Mesothelial cell of epicardium (in vitro differentiated cells): Measurements from ENCODE around the gene VNN1. TPM values are rescaled to one million over a fixed set of nuclear protein-coding genes. Genes with fewer than 3 reads are reported as not detected.

Experiments
- DNase-seq, 2 experiments: peaks; one replicate each; pipeline ENCODE4 v3.0.0; 2021; ENCODE audit warnings: low spot score in 2 of 2; ENCODE audit not compliant: unreplicated experiment in 2 of 2
- H3K27ac Mint-ChIP-seq: 2 replicates; pipeline ENCODE4 v1.8.0; 2021; ENCODE audit warnings: mixed read lengths
- H3K27me3 Mint-ChIP-seq: 2 replicates; pipeline ENCODE4 v1.8.0; 2021; ENCODE audit warnings: low read depth, mixed read lengths
- H3K36me3 Mint-ChIP-seq: 2 replicates; pipeline ENCODE4 v1.8.0; 2021; ENCODE audit warnings: mixed read lengths
- H3K4me1 Mint-ChIP-seq: 2 replicates; pipeline ENCODE4 v1.8.0; 2021; ENCODE audit warnings: mixed read lengths
- H3K4me3 Mint-ChIP-seq: 2 replicates; pipeline ENCODE4 v1.8.0; 2021; ENCODE audit warnings: mild to moderate bottlenecking, moderate library complexity, mixed read lengths
- H3K9me3 Mint-ChIP-seq: 2 replicates; pipeline ENCODE4 v1.8.0; 2021; ENCODE audit warnings: mixed read lengths
- CTCF ChIP-seq: fragments of 200-600 bp; sonication (generic); IDR thresholded peaks from one replicate; pipeline ENCODE4 v1.5.0; 2021; ENCODE audit warnings: antibody characterized with exemption; ENCODE audit not compliant: unreplicated experiment
- total RNA-seq: library from RNA; stranded (reverse); gene quantifications from 3 replicates; pipeline ENCODE4 v1.2.1, GENCODE V29; 2021

The VNN1 gene
- total RNA-seq, 1 donor from 2014 or later = not detected

- Mint-ChIP-seq H3K4me1 (no peaks in the 10 kb centered on the region), H3K9me3 (peaks cover 16% of the 10 kb centered on the region), H3K27me3 (peaks cover 6% of the 10 kb centered on the region)
Observed at GRCh38 chr6:132698608-132699007, 15.2 kb downstream of the VNN1 start.

GRCh38 chr6:132695773-132696172 lies 18.1 kb downstream of the VNN1 start:
- Mint-ChIP-seq H3K4me3 (no peak overlapping the region), H3K9me3 (peaks cover 16% of the 10 kb centered on the region), H3K27ac (no peak overlapping the region), H3K36me3 (peaks cover 9% of the 10 kb centered on the region), H3K4me1 (no peaks in the 10 kb centered on the region), H3K27me3 (no peaks in the 10 kb centered on the region)
- no peak for TF ChIP-seq CTCF
- DNase-seq = no peak

More at GRCh38 chr6:132698608-132699007, 15.2 kb downstream of the VNN1 start:
- no peak for TF ChIP-seq CTCF
- no peak overlapping the region for H3K4me3 Mint-ChIP-seq
- no peak for DNase-seq
- H3K36me3 Mint-ChIP-seq = peaks cover 9% of the 10 kb centered on the region
- no peak overlapping the region for H3K27ac Mint-ChIP-seq

- TF ChIP-seq CTCF = no peak
- Mint-ChIP-seq H3K27me3 (peaks cover 2% of the 10 kb centered on the region), H3K9me3 (peaks cover 16% of the 10 kb centered on the region), H3K4me1 (no peaks in the 10 kb centered on the region), H3K36me3 (peaks cover 9% of the 10 kb centered on the region), H3K4me3 (no peak overlapping the region), H3K27ac (no peak overlapping the region)
- no peak for DNase-seq
Observed at GRCh38 chr6:132693478-132693877, 20.4 kb downstream of the VNN1 start.

GRCh38 chr6:132690678-132691077 lies 23.2 kb downstream of the VNN1 start:
- TF ChIP-seq CTCF = no peak
- no peak overlapping the region for H3K4me3 Mint-ChIP-seq
- no peak for DNase-seq
- H3K27me3 Mint-ChIP-seq = peaks cover 2% of the 10 kb centered on the region
- peaks cover 14% of the 10 kb centered on the region for H3K9me3 Mint-ChIP-seq
- H3K4me1 Mint-ChIP-seq = no peaks in the 10 kb centered on the region
- H3K36me3 Mint-ChIP-seq = peaks cover under 1% of the 10 kb centered on the region
- H3K27ac Mint-ChIP-seq = no peak overlapping the region

- Mint-ChIP-seq H3K4me1 (peaks cover 9% of the 10 kb centered on the region), H3K4me3 (no peak overlapping the region), H3K27ac (no peak overlapping the region), H3K9me3 (peaks cover 16% of the 10 kb centered on the region), H3K36me3 (no peaks in the 10 kb centered on the region), H3K27me3 (peaks cover 2% of the 10 kb centered on the region)
- DNase-seq = no peak
- TF ChIP-seq CTCF = no peak
Observed at GRCh38 chr6:132687306-132687705, 26.5 kb downstream of the VNN1 start.

GRCh38 chr6:132686531-132686930 lies 27.3 kb downstream of the VNN1 start:
- Mint-ChIP-seq H3K27ac (no peak overlapping the region), H3K4me3 (no peak overlapping the region), H3K9me3 (peaks cover 23% of the 10 kb centered on the region), H3K4me1 (peaks cover 9% of the 10 kb centered on the region), H3K36me3 (no peaks in the 10 kb centered on the region), H3K27me3 (peaks cover 2% of the 10 kb centered on the region)
- no peak for DNase-seq
- TF ChIP-seq CTCF = no peak
